GF-D8 (cell line): ENCODE results near the gene TTC28.
"Not testable (repeated sequence)": the region's sequence is repeated elsewhere in the genome, so short reads cannot be mapped to it uniquely, and the experiment has no call there.

Experiments used
- DNase-seq: peaks from one replicate; lab custom pipeline; 2025; lab: John Stamatoyannopoulos, UW

The TTC28 gene

DNA sequence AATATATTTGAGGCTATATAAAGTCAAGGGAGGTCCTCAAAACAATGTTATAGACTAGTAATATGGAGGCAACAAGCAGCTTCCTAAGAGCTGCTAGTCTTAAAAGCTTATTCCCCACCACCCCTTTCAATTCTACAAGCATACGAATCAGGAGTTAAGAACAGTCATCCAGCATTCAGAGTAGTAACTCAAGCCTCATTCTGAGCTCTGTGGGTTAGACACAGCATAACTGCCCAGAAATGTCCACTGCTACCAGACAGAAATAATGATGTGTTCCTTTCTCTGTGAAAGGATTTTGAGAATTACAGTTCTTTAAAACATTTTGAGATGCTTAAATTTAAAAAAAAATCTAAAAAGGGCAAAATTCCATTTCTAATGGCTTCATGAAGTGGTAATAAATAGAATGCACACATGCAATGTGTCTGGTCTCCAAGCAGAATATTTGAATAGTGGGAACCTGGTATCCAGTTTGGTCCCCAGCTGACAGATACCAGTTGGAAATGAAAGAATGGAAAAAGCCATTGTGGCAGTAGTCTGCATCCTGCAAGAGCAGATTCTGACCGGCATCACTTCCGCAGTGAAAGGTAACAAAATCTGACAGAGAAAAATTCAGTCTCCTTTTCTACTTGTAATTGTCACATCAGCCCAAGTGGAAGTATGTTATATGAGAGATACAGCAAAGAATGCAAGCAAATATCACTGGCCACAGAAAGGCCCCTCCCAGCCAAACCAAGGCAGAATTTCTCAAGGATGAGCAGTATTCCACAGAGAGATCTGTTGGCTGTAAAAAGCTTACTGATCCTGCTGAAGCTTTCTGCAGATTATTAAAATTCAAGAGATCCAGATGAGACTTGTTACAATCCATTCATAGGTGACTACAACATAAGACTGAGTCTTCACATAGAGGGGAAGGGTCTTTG is 449.8 kb downstream of the TTC28 start:
- DNase-seq = no peak

DNA sequence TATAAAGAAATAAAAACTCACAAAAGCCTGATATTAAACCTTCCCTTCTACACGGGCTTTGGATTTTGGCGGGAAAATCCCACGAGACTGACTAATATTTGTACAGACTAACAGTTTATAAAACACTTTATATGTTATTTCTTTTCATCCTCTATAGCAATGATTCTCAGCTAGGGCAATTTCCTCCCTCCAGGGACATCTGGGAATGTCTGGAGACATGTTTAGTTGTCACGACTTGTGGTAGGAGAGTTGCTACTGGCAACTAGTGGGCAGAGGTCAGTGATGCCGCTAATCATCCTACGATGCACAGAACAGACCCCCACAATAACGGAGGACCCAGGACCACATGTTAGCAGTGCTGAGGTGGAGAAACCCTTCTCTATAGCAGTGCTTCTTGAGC is 455.8 kb downstream of the TTC28 start:
- DNase-seq = no peak

DNA sequence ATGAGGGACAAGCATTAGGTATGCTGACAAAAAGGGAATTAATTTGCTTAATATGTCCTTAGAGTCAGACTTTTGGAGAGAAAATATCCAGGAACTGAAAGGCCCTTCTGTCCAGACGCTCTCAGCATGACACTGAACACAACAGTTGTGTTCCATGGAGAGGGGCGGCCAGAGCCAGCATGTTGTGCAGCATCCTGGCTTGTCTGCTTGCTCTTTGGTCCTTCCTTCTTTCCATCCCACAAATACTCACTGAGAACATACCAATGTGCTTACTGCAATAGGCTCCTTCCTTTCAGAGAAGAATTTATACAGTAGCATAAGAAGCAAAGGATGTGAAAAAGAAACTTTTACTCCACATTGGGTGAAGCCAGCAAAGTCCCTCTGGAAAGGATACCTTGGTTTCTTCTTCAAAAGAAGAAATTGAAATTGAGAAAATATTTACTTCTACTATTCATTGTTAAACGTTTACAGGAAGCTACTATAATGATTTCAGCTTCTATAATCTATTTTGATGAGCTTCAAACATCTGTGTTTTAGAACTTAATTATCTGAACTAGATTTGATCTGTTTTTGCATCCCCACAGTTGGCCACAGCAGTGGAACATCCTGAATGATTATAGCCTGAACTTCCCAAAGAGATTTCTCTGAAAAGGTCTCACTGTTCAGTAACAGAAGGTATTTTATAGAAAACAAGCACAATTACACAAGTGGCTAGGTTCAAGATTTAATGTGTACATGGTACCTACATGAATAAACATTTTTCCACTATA is 456.5 kb downstream of the TTC28 start:
- no peak for DNase-seq

DNA sequence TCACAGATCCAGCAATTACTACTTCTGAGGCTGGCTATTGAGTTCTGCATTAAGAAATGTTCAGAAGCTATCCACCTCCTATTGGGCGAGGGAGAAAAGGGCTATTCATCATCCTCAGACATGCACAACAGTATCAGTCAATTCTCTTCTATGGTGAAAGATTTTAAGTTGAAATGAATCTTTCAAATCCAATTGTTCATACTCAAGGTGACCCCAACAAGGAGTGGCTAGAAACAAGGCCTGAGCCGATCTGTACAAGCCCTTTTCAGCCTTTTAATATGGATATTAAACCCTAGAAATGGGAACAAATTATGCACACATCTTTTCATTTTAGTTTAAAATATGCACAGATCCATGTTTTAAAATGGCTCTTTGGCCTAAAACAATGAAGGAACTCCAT is 457.1 kb downstream of the TTC28 start:
- DNase-seq = no peak

DNA sequence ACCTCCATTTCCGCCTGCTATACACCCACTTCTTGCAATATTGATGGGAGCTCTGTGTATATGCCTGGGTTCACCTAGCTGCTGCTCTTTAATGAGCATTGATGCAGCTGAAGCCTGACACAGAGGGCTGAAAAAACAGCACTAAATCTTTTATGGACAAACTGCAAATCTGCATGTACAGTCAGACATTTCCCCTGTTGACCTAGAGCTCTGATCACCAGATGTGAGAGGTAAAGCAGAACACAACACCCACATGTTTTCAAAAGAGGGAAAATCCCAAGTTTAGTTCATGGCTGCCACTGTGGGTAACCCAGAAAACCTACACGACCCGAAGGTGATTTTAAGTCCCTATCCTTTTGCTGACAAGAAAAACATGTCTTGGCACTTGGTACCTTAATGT is 457.6 kb downstream of the TTC28 start:
- DNase-seq = no peak

DNA sequence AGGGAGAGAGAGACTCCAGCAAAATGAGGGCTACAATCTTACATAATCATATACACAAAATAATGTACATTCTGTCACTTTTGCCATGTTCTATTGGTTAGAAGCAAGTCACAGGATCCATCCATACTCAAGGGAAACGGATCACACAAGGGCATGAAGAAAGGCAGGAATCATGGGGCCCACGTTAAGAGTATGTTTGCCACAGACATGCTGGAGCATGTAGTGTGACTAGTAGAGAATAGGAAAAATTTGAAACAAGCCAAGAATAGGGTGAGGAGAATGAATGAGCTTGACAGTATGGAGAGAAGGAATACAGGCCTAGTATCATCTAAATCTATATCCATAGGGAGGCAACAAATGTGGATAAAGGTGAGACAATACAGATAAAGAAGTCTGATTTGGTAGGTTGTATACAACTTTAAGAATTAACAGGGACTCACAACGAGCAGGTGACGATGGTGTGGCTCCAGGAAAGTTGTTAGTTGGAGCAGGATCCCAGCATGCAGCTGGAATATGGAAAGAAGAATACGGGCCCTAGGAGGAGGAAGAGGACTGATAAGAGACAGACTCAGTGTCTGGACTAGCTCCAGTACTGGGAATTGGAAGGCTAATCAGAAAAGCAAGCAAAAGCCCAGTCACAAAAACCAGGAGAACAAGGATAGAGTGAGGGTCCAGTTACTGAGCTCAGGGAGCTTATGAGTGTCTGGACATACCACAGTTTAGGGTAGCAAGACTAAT is 458.8 kb downstream of the TTC28 start:
- DNase-seq = no peak

DNA sequence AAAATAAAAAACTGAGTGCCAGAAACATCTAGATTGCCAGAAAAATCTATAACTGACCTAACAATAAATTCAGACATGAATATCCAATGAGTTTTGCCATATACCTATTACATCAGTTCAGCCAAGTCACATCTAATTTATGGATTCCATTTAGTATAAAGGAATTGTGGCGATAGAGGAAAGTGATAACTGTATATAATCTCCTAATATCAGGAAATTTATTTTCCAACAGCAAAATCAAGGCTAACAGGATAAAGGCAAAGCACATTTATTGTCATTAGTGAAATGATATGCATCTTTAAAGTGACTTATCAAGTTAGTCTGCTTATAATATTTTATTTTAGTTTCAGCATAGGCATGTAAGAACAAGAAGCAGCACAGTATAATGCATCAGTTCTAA is 462.4 kb downstream of the TTC28 start:
- DNase-seq = no peak

DNA sequence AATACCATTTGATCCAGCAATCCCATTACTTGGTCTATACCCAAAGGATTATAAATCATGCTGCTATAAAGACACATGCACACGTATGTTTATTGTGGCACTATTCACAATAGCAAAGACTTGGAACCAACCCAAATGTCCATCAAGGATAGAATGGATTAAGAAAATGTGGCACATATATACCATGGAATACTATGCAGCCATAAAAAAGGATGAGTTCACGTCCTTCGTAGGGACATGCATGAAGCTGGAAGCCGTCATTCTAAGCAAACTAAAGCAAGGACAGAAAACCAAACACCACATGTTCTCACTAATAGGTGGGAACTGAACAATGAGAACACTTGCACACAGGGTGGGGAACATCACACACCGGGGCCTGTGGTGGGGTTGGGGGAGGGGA is 464.9 kb downstream of the TTC28 start:
- not testable (repeated sequence) for DNase-seq

DNA sequence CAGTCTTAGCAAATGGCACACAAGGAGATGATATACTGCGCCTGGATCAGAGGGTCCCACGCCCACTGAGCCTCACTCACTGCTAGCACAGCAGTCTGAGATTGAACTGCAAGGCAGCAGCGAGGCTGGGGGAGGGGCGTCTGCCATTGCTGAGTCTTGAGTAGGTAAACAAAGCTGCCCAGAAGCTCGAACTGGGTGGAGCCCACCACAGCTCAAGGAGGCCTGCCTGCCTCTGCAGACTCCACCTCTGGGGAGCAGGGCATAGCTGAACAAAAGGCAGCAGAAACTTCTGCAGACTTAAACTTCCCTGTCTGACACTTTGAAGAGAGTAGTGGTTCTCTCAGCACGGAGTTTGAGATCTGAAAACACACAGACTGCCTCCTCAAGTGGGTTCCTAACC is 470.2 kb downstream of the TTC28 start:
- DNase-seq = not testable (repeated sequence)

DNA sequence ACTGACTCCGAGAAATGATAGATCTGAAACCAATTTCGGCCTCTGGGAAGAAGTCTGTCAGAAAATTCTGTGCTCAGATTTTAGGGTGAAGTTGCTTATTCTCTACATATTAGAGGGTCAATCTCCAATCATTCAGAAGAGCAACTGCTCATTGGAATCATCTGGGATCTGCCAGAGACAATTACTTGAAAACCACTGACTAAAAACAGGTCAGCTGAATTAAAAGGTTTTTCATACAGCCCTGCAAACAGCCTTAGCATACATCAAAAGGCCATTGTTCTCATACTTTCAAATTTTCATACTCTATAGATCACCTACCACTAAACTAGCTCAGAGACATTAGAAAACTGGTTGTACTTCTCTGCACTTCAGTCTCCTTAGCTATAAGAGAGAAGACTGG is 470.9 kb downstream of the TTC28 start:
- DNase-seq = no peak

DNA sequence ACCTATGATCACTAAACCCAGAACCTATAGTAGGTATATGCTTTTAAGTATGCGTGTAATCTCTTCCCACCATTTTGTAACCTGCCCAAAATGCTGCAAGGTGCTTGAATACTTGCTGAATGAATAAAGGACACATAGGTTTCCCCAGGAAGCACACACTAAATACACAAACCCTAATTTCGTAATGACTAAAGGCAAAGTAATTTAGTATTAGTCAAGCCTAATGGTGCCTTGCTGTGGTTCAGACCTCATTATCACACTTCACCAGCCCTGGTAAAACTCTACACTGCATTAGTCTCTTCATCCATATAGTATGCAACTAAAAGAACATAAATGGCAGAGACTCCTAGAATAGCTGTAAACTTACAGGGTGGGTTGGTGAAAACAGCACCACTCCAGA is 471.6 kb downstream of the TTC28 start:
- no peak for DNase-seq

DNA sequence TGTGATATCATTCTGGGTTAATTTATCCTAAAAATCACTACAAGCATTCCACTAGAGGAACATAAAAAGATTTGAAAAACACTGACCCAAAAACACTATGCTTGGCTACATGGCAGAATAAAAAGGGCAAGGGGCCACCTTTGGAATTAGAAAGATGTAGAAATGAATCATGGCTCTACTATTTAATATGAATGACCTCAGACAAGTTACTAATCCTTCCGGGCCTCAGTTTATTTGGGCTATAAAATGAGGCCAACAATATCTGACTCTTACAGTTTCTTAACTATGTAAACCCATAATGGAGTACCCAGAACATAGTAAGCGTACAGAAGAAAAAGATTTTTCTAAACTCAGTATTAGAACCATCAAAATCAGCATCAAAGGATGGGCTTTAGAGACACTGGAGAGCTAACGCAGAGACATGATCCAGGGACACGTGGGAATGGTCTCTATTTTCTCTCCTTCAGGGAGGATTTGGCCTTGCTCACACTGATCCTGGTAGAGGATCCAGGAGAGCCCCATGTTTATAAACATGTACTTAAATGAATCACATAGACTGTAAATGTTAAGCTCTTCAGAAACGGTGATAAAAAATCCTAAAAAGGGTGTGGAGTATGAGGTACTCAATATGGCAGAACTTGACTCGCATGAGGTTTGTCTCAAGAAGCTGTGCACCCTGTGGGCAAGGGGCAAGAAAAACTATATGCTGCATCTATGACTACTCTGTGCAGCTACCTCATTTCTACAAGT is 472.2 kb downstream of the TTC28 start:
- no peak for DNase-seq

DNA sequence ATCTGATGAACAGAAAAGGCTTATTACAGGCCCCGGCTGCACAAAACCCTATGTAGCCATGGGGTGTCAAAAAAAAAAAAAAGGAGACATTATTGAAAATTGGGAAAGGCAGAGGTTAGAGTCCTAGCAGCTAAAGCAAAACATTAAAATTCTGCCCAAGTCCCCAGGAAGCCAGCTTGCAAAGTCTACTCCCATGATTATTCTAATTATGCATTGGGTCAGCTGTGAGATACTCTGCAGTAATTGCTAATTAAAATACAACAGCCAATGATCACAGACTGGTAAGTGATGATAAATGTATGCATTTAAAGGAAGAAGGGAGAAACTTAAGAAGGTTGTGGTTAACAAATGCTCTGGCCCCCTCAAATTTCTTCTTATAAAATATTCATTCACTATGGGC is 473.7 kb downstream of the TTC28 start:
- DNase-seq = no peak

DNA sequence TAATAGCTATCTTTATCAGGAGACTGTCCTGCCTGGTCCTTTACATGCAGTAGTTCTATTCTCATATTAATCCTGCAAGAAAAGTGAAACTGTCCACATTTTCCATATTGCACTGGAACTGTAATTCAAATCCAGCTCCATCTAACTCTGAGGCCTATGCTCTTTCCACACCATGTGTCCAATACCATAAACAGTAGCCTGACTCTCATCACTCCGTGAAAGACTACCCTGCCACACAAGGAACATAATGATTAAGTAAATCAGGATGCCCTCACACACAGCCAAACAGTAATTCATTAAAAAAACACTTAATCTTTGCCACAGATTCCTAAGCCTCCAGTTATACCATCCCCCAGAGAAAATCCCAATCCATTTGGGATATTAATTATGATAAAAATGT is 475.3 kb downstream of the TTC28 start:
- DNase-seq = no peak

DNA sequence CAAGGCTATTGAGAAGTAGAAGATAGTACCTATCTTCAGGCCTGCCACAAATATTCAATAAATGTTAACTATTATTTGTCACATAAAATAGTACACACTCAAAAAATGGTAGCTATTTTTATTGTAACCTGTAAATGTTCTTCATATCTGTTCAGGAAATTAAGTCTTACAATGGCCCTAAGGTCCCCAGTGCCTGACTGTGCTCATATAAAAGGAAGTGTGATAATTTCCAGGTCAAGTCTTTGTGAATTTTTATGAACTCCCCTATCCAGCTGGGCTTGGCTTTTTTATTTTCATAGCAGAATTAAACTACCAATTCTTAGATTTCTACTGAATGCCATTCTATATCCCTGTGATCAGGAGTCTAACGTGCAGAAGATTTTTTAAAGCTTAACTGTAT is 476.4 kb downstream of the TTC28 start:
- no peak for DNase-seq

DNA sequence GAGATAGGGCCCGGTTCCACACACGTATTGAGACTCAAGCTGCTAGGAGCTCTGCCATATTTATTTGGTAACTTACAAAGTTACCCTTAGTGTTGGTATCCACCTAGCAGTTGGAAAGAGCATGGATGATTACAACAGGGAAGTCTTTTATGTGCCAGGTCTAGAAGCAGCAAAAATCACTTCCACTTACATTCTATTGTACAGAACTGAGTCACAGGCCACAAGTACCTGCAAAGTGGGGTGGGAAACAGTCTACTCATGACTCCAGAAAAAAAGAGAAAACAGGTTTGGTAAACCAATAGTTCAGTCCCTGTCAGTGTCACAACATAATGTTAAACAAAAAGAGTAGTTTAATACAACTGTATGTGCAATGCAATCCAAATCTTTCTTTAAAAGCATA is 480.9 kb downstream of the TTC28 start:
- DNase-seq = no peak

DNA sequence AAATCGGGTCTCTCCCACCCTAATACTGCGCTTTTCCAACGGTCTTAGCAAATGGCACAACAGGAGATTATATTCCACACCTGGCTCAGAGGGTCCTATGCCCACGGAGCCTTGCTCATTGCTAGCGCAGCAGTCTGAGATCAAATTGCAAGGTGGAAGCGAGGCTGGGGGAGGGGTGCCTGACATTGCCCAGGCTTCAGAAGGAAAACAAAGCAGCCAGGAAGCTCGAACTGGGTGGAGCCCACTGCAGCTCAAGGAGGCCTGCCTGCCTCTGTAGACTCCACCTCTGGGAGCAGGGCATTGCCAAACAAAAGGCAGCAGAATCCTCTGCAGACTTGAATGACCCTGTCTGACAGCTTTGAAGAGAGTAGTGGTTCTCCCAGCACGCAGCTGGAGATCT is 488.1 kb downstream of the TTC28 start:
- DNase-seq = not testable (repeated sequence)

DNA sequence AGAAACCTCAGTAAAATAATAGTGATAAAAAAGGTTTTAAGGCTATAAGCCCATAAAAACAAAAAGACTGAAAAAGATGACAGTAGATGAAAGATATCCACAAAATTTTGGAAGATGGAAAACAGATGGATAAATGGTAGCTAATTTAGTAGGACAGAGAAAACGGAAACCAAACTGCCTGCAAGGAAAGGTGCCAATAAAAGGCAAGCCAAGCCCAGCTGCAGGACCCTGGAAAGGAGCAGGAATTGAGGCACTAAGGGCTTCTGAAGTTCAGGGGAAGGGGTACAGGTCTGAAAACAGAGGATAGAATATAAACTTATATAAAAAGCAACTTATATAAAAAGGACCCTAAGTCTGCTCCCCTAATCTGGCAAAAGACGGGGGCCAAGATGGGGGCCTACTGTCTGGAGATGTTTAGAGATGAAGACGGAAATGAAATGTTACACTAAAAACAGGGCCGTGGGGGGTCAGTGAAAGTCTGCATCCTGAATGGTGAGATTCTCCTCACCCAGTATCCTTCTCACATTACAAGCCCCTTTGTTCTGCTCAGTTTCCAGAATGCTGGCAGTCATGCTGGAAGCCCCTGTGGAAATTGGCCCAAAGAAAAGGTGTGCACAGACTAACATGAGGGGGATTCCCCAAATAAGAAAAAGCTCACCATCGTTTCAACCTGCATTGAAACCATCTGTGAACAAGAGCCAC is 491.3 kb downstream of the TTC28 start:
- DNase-seq = no peak

DNA sequence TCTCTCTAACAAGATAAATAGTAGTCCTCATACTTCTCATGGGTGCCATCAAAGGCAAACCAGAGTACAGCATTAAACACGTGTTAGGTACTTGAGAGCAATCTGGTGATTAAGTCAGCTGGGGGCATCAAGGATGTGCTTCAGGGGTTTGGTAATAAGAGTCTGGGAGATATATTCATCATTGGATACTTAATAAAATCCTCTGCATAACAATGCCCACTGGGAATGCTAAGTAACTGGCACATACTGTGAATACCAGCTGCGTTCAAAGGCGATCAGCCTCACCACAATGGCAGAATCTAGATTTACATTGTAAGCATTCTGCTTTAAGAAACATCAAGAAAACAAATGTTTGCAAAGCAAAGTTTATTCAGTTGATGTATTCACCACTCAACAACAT is 492.0 kb downstream of the TTC28 start:
- no peak for DNase-seq

DNA sequence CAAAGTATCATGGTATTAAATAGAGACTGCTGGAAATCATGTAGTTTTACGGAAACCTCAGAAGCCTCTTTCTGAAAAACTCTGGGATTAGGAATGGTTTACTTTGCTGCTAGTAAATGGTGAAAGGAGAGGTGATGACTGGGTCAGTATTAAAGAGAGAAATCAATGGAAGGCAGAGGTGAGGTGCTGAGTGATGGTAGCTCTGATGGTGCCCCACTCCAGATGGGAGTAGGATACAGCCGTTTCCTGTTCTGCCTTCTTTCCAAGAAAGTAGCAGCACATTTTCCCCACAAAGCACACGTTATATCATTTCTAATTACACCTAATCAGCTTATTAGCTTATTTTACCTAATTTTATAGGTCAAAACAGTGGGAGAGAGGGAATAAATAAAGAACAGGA is 493.0 kb downstream of the TTC28 start:
- DNase-seq = no peak

DNA sequence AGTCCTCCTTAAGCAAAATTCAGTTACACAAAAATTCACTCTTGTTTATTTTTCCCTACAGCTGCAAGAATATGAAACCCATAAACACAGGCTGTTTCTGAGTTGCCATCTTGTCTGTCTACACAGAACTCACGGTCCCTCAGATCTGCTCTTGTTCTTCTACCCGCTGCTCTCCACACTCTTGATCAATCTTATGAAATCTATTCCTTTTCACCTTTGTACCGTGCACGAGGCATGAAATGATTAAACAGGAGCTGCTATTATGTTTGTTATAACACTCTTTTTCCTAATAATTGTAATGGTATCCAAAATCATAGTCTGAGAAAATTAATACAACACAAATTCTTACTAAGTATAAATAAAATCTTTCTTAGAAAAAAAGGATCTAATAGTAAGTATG is 494.5 kb downstream of the TTC28 start:
- no peak for DNase-seq
